Measurements from ENCODE around the gene TRIM47.

- no peak for TF ChIP-seq CTCF (conservative IDR thresholded peaks at IDR 0.05; ENCODE audit: low read depth in 2 of 2)
- TF ChIP-seq EZH2 (IDR thresholded peaks at IDR 0.05; ENCODE audit: low read depth, unreplicated experiment) = no peak
- no peak for TF ChIP-seq POLR2AphosphoS5 (IDR thresholded peaks at IDR 0.05; ENCODE audit: low read depth)
- TF ChIP-seq CREB1 (CRISPR knock-in tag; IDR thresholded peaks at IDR 0.05; ENCODE audit: low read depth) = no peak
- no peak for TF ChIP-seq ZNF114 (CRISPR knock-in tag; IDR thresholded peaks at IDR 0.05)
- no peak for TF ChIP-seq EZH2phosphoT487 (IDR thresholded peaks at IDR 0.05; ENCODE audit: unreplicated experiment)
- TF ChIP-seq JUNB (IDR thresholded peaks at IDR 0.05; ENCODE audit: unreplicated experiment) = no peak
- TF ChIP-seq, protein P1, sequence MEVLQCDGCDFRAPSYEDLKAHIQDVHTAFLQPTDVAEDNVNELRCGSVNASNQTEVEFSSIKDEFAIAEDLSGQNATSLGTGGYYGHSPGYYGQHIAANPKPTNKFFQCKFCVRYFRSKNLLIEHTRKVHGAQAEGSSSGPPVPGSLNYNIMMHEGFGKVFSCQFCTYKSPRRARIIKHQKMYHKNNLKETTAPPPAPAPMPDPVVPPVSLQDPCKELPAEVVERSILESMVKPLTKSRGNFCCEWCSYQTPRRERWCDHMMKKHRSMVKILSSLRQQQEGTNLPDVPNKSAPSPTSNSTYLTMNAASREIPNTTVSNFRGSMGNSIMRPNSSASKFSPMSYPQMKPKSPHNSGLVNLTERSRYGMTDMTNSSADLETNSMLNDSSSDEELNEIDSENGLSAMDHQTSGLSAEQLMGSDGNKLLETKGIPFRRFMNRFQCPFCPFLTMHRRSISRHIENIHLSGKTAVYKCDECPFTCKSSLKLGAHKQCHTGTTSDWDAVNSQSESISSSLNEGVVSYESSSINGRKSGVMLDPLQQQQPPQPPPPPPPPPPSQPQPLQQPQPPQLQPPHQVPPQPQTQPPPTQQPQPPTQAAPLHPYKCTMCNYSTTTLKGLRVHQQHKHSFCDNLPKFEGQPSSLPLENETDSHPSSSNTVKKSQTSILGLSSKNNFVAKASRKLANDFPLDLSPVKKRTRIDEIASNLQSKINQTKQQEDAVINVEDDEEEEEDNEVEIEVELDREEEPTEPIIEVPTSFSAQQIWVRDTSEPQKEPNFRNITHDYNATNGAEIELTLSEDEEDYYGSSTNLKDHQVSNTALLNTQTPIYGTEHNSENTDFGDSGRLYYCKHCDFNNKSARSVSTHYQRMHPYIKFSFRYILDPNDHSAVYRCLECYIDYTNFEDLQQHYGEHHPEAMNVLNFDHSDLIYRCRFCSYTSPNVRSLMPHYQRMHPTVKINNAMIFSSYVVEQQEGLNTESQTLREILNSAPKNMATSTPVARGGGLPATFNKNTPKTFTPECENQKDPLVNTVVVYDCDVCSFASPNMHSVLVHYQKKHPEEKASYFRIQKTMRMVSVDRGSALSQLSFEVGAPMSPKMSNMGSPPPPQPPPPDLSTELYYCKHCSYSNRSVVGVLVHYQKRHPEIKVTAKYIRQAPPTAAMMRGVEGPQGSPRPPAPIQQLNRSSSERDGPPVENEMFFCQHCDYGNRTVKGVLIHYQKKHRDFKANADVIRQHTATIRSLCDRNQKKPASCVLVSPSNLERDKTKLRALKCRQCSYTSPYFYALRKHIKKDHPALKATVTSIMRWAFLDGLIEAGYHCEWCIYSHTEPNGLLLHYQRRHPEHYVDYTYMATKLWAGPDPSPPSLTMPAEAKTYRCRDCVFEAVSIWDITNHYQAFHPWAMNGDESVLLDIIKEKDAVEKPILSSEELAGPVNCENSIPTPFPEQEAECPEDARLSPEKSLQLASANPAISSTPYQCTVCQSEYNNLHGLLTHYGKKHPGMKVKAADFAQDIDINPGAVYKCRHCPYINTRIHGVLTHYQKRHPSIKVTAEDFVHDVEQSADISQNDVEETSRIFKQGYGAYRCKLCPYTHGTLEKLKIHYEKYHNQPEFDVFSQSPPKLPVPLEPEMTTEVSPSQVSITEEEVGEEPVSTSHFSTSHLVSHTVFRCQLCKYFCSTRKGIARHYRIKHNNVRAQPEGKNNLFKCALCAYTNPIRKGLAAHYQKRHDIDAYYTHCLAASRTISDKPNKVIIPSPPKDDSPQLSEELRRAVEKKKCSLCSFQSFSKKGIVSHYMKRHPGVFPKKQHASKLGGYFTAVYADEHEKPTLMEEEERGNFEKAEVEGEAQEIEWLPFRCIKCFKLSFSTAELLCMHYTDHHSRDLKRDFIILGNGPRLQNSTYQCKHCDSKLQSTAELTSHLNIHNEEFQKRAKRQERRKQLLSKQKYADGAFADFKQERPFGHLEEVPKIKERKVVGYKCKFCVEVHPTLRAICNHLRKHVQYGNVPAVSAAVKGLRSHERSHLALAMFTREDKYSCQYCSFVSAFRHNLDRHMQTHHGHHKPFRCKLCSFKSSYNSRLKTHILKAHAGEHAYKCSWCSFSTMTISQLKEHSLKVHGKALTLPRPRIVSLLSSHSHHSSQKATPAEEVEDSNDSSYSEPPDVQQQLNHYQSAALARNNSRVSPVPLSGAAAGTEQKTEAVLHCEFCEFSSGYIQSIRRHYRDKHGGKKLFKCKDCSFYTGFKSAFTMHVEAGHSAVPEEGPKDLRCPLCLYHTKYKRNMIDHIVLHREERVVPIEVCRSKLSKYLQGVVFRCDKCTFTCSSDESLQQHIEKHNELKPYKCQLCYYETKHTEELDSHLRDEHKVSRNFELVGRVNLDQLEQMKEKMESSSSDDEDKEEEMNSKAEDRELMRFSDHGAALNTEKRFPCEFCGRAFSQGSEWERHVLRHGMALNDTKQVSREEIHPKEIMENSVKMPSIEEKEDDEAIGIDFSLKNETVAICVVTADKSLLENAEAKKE (CRISPR knock-in tag; IDR thresholded peaks at IDR 0.05) = no peak
- TF ChIP-seq REST (IDR thresholded peaks at IDR 0.05; ENCODE audit: unreplicated experiment) = no peak
- no peak for TF ChIP-seq ZNF331 (CRISPR knock-in tag; IDR thresholded peaks at IDR 0.05; ENCODE audit: low read depth)
- no peak for TF ChIP-seq NANOG (IDR thresholded peaks at IDR 0.05; ENCODE audit: borderline replicate concordance)
- TF ChIP-seq, protein P2, sequence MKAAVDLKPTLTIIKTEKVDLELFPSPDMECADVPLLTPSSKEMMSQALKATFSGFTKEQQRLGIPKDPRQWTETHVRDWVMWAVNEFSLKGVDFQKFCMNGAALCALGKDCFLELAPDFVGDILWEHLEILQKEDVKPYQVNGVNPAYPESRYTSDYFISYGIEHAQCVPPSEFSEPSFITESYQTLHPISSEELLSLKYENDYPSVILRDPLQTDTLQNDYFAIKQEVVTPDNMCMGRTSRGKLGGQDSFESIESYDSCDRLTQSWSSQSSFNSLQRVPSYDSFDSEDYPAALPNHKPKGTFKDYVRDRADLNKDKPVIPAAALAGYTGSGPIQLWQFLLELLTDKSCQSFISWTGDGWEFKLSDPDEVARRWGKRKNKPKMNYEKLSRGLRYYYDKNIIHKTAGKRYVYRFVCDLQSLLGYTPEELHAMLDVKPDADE (IDR thresholded peaks at IDR 0.05) = no peak
These were observed 46.2 kb downstream of the TRIM47 start for GRCh38 chr17:75832164-75832651.

All from GM23338 (cell line).